GM18526 (cell line): ENCODE results near the gene ALKBH1.

Experiments used
- POLR2A ChIP-seq: IDR thresholded peaks from 3 replicates; pipeline ENCODE4 v1.6.1; 2011; ENCODE audit not compliant: insufficient read length; ENCODE audit errors: extremely low read depth

Gene ALKBH1, protein sequence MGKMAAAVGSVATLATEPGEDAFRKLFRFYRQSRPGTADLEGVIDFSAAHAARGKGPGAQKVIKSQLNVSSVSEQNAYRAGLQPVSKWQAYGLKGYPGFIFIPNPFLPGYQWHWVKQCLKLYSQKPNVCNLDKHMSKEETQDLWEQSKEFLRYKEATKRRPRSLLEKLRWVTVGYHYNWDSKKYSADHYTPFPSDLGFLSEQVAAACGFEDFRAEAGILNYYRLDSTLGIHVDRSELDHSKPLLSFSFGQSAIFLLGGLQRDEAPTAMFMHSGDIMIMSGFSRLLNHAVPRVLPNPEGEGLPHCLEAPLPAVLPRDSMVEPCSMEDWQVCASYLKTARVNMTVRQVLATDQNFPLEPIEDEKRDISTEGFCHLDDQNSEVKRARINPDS

DNA sequence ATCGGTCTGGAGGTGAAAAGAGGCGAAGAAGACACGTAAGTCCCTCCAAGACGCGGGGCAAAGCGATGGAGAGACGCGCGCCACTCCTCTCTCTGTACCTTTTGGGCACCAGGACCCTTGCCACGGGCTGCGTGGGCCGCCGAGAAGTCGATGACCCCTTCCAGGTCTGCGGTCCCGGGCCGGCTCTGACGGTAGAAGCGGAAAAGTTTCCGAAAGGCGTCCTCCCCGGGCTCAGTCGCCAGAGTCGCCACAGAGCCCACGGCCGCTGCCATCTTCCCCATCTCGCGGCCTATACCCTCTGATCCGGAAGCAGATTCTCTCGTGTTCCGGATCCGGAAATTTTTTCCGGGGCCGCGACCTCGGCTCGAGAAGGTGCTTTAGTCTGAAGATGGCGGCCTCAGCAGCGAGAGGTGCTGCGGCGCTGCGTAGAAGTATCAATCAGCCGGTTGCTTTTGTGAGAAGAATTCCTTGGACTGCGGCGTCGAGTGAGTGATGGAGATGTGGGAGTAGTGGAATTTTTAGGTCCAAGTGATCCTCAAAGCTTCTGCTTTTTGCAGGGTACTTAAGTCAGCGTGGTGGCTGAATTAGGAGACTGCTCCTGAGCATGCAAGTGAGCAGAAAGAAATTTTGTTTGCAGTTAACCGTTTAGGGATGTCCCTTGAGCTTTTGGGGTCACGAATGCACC lies at the start of gene ALKBH1, which contains the start of gene SLIRP:
Gene ALKBH1 (minus strand): TSS at position 300 of the 685 bp plus-strand sequence. CDS start 19 bp downstream, at position 281.
Gene SLIRP (plus strand): TSS at position 380 of the 685 bp plus-strand sequence. CDS start 9 bp downstream, at position 389.
- TF ChIP-seq POLR2A: no peak

DNA sequence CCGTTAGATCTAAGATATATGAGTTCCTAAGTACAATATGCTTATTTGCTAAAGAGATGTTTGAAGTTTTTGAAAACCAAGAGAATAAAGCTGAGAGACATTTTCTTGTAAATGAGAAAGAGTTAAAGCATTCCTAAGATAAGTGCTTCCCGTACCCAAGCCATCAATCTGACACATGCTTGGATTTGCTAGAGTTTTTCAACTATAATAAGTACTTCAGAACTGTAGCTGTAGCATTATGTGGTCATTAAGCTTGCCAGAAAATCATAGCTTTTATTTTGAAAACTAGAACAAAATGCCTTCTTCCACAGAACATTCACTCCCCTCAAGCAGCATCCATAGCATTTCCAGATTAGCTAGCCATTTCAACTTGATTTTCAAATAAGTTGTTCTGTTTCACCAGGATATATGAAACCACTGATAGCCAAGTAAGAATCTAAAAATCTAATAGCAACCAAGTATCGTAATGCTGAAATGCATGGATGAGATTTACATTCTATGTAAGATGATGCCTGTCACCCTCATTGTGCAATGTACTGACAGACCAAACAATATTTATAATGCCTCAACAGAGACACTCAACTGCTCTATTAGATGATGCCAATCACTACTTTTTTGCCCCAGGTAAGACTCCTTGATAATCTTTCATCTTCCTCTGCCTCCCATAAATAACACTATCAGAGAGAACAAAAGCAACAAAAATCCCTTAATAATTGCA lies 45.1 kb upstream of the ALKBH1 start:
- TF ChIP-seq POLR2A: no peak

GRCh38 chr14:77752266-77752665 lies 44.4 kb upstream of the ALKBH1 start:
- no peak for TF ChIP-seq POLR2A

- TF ChIP-seq POLR2A: no peak
Observed at GRCh38 chr14:77746064-77746702, 38.4 kb upstream of the ALKBH1 start.

- TF ChIP-seq POLR2A: no peak
Observed at GRCh38 chr14:77741438-77741837, 33.6 kb upstream of the ALKBH1 start.

DNA sequence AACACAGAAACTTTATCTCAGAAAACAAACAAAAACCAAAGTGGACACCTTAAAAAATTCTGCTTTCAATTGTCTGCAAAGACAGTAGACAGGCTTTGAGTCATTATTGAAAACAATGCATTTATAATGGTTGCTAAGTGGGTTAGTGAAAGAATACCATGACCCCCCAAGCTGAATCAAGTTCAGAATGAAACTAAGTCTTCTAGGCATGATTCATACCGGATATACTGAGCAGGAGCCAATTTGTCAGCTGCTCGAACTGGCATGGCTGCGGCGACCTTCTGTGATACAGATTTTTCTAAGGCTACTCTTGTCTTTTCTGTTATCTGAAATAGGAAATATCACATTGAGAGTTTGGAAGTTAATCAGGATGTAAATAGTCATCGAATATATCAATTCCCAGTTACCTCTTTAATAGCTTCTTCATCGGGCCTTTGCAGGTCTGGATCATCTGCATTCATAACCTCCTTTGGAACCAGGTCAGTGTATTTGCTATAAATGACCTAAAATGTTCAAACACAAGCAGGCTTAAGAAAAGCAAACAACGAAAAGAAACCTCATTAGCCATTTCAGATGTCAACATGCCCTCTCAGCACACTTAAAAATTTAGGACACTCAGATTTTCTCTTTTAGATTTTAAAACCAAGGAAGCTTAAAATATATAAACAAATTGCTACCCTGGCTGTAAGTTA lies 30.9 kb upstream of the ALKBH1 start:
- TF ChIP-seq POLR2A: no peak

GRCh38 chr14:77730976-77731497 lies 23.2 kb upstream of the ALKBH1 start:
- no peak for TF ChIP-seq POLR2A

DNA sequence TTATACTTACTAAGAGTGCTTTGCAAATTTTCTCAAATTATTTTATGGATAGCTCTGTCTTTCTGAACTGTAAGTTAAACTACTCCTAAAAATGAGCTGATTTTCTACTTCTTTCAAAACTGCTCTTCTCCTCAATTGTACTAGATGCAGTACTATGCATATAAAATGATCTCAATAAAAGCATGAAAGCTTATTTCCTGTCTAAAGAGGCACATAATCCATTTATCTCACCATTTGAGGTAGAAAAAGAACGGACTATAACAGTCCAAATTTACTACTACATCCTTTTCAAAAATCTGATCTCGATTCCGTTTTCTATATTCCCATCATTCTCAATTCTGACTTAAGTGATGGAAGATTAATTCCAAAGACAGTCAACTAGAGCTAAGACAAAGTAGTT lies 14.5 kb upstream of the ALKBH1 start:
- TF ChIP-seq POLR2A: no peak

DNA sequence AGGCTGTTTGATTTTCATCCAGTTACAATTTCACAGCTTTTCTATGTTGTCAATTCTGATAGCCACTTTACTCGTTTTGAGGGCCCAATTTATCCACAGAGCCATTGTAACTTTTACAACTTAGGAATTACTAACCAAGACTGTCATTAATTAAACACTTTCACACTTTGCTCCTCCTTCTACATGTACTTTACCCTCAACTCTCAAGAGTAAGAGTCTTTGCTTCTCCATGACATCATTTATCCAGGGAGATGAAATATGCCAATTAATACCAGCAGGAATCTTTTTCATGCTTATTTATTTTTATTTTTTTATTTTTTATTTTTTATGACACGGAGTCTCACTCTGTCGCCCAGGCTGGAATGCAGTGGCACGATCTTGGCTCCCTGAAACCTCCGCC lies 13.6 kb upstream of the ALKBH1 start:
- TF ChIP-seq POLR2A: no peak

GRCh38 chr14:77717608-77718305 lies 9.9 kb upstream of the ALKBH1 start:
- no peak for TF ChIP-seq POLR2A

DNA sequence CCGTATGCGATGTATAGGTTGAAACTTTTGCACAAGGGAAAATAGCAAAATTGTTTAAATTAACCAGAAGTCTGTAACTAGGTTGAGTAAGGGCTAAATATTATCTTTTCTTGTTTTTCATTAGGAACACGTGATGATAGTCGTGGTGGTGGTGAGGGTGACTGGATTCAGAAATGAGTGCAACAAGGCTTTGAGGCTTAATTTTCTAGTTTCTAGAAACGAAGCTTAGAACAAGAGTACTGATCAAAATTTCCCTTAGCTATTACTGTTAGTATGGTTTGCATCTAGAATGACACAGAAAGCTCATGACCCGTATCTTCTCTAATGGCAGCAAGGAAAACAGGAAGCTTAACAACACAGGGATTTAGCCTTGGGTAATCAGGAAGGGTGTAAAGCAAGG lies 7.1 kb upstream of the ALKBH1 start:
- TF ChIP-seq POLR2A: no peak

DNA sequence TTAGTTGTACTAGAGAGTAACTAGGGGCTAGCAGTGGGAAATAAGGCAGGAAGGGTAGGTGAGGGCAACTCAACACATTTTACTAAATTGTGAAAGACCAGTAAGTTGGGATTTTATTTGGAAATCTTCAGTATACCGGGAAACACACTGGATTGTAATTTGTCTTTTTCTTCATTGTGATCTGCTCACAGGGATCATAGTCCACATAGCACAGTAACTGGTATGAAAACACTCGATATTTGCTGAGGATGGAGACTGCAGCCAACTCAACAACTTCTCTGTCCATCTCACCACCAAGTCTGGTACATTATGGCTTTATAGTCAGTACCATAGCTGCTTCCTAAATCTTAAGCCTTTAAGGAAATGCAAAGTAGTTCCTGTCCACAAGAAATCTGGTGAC lies 2.5 kb upstream of the ALKBH1 start:
- TF ChIP-seq POLR2A: no peak

DNA sequence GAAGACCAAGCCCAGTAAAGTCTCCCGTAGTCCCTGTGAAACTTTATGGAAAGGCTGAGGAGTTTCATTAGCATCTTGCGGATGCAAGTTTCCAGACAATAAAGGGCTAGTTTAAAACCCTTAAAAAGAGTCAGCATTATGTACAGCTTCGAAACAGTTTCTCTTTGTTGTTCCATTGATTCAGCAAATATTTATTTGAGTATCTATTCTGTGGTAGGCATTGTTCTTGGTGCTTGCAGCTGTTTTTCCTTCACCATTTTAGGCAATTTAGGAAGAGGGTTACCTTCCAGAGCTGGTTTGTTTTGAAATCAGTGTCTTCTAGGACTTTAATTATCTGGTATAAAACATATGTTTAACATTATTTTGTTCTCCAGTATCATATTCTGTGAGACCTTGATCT lies 1.6 kb upstream of the ALKBH1 start:
- TF ChIP-seq POLR2A: no peak

DNA sequence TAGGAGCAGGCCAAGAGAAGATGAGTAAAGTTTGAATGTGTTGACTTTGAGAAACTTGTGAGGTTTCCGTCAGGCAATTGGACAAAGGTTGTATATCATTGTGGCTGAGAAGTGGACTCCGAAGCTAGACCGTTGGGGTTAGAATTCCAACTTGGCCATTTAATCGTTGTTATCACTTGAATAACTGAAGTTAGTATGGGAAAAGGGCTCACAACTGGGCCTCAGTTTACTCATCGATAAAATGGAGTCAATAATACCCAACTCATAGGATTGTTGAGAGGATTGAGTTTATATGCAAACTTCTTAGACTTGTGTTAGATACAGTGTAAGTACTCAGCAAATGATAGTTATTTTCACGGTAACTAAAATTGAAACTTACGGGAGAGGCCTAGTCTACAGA lies 926 bp upstream of the ALKBH1 start:
- TF ChIP-seq POLR2A: no peak
